Stimulated activated CD8-positive, alpha-beta memory T cell treated with anti-CD3 and anti-CD28 coated beads, Interleukin-7, amount 100 ng/mL, for 1 hour (primary cell): ENCODE measurements around the gene COL27A1.
"Not testable (repeated sequence)": the region's sequence is repeated elsewhere in the genome, so short reads cannot be mapped to it uniquely, and the experiment has no call there.

ENCODE experiments used
- DNase-seq, 2 donors: peaks; one replicate each; pipeline ENCODE4 v3.0.0-alpha.2; 2020; ENCODE audit warnings: low read depth in 2 of 2

COL27A1 gene

DNA sequence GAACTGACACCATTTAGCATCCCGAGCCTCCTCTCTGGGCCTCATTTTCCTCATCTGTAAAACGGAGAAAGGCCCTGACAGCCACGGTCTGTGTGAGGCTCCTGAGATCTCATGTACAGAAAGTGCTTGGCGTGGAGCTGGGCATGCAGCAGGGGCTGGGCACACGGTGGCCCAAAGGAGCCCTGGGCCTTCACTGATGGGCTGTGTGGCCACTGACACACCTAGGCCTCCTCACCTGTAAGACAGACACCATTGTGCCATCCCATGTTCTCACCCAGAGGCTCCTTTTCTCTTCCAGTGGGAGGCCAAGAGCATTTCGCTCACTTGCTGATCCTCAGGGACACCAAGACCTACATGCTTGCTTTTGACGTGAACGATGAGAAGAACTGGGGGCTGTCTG, 169.2 kb downstream of the COL27A1 start:
- DNase-seq = no peak

DNA sequence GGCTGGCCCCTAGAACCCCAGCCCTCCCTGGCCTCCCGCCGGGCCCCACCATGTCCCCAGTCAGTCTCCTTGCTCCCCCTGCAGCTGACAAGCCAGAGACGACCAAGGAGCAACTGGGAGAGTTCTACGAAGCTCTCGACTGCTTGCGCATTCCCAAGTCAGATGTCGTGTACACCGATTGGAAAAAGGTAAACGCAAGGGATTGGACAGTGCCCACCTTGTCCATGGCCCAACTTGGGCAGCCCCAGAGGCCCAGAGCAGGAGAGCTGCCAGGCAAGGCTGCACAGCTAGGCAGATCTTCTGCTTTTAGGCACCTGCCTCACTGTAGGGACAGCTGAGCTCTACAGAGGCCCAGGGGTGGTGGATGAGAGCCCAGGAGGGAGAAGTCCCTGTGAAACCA, 169.6 kb downstream of the COL27A1 start:
- DNase-seq = not testable (repeated sequence)

GRCh38 chr9:114325684-114326254, 170.4 kb downstream of the COL27A1 start:
- DNase-seq = not testable (repeated sequence)

- no peak for DNase-seq
Observed at GRCh38 chr9:114327749-114328148, 172.4 kb downstream of the COL27A1 start.

GRCh38 chr9:114328357-114328820, 173.1 kb downstream of the COL27A1 start:
- DNase-seq = not testable (repeated sequence)

DNA sequence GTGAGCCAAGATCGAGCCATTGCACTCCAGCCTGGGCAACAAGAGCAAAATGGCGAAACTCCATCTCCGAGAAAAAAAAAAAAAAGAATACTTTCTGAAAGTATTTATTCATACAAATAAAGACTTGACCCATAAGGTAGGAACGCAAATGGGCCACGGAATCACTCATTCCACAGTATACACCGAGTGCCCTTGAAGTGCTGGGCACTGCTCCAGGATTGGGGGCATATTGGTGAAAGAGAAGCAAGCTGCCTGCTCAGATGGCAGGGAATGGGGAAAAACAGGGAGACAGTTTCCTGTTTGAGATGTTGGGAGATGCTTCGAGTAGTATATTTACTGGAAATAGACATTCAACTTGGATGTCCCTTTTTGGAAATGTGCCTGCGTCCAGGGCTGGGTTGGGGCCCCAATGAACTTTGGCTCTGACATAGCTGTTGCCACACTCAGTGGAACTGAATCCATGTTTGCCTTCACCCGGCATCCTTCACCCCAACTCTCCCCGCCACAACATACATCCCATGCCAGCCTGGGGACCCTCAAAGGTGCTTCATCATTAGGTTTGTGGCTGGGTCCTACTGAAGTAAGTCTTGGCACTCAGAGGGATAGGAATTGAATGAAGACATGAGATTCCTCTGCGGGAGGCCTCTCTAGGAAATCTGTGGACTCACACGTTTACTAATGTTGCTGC, 173.7 kb downstream of the COL27A1 start:
- not testable (repeated sequence) for DNase-seq

- DNase-seq = not testable (repeated sequence)
Observed at GRCh38 chr9:114329625-114330022, 174.3 kb downstream of the COL27A1 start, which contains the start of gene ORM2. ORM2 (plus strand) TSS chr9:114329869; CDS start chr9:114329905, 36 bp downstream.

DNA sequence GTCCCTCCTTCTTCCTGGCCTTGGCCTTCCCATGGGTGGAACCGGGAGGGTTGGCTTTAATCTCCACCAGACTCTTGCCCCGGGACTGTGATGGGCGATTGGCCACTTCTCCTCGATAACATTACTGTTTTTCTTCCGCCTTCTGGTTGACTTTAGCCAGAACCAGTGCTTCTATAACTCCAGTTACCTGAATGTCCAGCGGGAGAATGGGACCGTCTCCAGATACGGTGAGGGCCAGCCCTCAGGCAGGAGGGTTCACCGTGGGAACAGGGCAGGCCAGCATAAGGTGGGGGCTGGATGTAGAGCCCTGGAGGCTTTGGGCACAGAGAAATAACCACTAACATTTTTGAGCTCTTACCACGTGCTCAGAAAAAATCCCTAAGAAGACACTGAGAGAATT, 175.3 kb downstream of the COL27A1 start:
- DNase-seq = no peak

- not testable (repeated sequence) for DNase-seq
Observed at GRCh38 chr9:114331229-114332195, 176.2 kb downstream of the COL27A1 start.

DNA sequence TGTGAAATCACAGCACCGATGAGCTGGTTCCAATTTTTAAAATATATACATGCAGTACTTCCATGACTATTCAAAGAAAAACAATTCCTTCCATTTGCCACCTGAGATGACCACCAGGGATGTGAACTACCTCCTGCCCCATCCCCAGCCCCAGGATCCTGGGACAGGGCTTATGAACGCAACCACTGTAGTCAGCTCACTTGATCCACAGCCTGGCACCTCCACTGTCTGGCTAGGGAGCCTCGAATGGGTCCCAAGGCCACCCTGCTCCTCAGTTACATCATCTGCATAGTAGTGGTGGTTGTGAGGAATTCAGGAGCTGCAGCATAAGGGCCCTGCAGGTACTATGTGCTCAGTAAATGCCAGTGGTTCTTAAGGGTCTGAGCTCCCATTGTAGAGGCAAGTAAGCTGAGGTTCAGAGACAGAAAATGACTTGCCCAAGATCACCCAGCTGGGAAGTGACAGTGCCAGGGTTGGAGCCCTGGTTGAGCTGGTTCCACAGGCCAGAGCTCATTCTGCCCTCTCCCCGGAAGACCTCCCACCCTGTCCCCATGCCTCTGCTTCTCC, 177.2 kb downstream of the COL27A1 start:
- DNase-seq = not testable (repeated sequence)

DNA sequence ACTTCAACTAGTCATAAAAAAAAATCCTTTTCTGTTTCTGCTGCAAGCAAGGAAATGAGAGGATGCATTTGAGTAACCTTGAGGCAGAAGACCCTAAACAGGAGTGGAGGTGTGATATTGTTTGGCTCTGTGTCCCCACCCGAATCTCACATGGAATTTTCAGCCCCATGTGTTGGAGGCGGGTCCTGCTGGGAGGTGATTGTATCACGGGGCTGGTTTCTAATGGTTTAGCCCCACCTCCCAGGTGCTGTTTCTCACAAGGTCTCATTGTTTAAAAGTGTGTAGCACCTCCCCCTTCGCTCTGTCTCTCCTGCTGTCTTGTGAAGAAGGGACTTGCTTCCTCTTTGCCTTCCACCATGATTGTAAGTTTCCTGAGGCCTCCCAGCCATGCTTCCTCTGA, 178.4 kb downstream of the COL27A1 start:
- DNase-seq = not testable (repeated sequence)

DNA sequence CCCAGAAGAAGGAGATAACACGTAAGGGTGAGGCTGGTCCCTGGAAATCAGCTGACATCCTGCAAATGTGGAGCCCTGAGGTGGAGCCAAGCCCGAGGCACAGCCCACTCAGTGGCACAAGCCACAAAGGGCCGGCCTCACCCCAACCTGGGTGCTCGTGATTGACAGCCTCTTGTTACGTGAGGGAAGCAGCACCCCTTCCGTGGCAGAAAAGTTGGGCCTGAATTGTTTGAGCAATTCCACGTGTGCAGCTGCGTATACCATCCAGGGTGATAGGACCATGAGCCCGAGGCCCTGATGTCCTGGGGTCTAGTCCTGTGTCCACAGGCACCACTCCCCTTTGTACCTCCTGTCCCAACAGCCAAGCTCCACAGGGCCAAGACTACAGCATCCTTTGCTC, 179.2 kb downstream of the COL27A1 start:
- DNase-seq = no peak

- DNase-seq = no peak
Observed at GRCh38 chr9:114335745-114336144, 180.4 kb downstream of the COL27A1 start.

DNA sequence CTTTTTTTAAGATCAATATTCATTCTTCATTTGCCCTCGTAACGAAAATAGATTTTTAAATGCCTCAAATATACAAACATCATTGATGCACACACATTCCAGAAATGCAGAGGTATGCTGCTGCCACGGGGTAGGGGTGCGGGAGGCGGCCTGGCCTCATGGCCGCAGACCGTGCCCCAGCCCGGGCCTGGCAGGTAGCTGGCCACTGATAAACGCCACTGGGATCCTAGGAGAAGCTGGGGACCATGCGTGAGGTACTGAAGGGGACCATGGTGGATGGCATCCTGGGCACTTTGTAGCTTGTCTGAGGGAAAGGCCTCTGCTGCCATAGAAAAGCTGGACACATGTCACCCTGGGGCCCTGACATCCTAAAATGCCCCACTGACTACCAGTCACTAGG, 180.8 kb downstream of the COL27A1 start:
- DNase-seq = no peak

GRCh38 chr9:114336699-114337395, 181.5 kb downstream of the COL27A1 start:
- DNase-seq = no peak

- DNase-seq = no peak
Observed at GRCh38 chr9:114338187-114338586, 182.8 kb downstream of the COL27A1 start.

DNA sequence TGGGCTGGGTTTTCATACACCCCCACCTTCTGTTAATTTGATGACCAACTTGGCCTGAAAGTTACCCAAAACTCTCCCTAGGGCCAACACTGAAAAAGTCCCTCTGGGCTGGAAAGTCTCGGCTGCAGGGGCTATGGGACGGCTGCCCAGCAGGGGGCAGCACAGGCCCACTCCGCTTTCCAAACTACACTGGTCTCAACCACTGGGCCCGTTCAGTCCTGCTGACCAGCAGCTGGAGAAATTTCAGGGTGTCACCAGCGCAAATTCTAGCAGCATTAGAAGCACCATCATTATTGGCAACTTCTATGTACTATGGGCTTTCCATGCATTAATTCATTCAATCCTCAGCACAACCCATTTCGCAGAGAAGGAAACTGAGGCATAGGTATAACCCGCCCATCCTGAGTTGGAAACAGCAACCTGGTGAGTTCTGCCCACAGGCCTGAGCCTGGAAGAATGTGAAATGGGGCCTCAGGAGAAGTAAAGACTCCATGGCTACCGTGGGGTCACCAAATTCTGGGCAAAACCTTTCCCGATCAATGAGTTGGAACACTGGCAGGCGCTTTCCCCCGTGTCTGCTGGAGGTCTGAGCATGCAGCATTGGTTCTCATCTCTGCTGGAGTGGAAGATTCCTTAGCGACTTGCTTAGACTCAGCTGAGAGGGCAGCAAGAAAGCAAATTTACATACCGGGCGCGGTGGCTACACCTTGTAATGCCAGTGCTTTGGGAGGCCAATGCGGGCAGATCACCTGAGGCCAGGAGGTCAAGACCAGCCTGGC, 184.0 kb downstream of the COL27A1 start:
- DNase-seq = peak; percentile 16 to 30

DNA sequence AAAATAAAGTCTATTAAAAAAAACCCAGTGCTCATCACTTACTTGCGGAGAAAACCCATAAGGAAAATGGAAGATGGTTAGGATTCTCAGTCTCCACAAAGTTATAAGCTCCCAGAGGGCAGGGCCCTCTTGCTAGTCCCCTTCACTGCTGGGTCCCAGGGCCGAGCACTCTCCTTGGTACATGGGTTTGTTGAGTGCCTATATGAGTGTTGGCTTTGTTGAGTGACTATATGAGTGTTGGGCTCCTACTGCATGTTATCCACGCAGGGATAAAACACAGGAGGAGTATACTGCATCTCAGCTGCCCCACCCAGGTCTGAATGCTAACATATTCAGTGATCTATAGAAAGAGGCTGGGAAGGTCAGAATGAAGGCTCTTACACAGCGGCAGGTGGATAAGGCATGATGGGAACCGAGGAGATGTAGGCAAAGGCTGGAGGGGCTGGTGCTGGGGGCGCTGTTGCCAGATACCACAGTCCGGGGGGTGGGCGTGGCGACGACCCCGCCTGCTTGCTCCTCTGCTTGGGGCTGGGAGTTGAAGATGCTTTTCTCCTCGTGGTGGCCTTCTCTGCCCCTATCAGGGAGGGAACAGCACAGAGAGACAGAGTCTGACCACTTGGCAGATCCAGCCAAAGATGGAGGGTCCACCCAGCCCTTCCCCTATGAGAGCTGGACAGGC, 186.0 kb downstream of the COL27A1 start:
- no peak for DNase-seq

GRCh38 chr9:114341991-114342390, 186.7 kb downstream of the COL27A1 start:
- DNase-seq = no peak
